Measurements from ENCODE around the gene IL23A.
"Not testable (repeated sequence)": the region's sequence is repeated elsewhere in the genome, so short reads cannot be mapped to it uniquely, and the experiment has no call there.

The IL23A gene

GRCh38 chr12:56330936-56331490, 7.7 kb upstream of the IL23A start:
- DNase-seq (ENCODE audit: low read depth, low spot score) = no peak
- Histone ChIP-seq H3K9ac (ENCODE audit: insufficient read length, low read depth) (no peak overlapping the region), H3K27me3 (ENCODE audit: insufficient read depth, insufficient read length) (no peaks in the 10 kb centered on the region), H3K4me3 (ENCODE audit: insufficient read length, low read depth) (no peak overlapping the region), H3K9me3 (ENCODE audit: insufficient read depth, low read length) (no peaks in the 10 kb centered on the region), H3K4me1 (ENCODE audit: insufficient read depth, insufficient read length) (no peaks in the 10 kb centered on the region), H3K36me3 (ENCODE audit: insufficient read depth, insufficient read length, low read length) (peaks cover 26% of the 10 kb centered on the region)
- no peak for TF ChIP-seq YY1 (IDR thresholded peaks at IDR 0.05; ENCODE audit: insufficient read depth, insufficient read length)
- no peak for TF ChIP-seq SUZ12 (IDR thresholded peaks at IDR 0.05; ENCODE audit: extremely low read depth, insufficient read depth, insufficient read length)
- TF ChIP-seq ZNF274 (IDR thresholded peaks at IDR 0.05; ENCODE audit: low read depth, low read length) = no peak

- Histone ChIP-seq H3K27me3 (ENCODE audit: insufficient read depth, insufficient read length) (no peaks in the 10 kb centered on the region), H3K9me3 (ENCODE audit: insufficient read depth, low read length) (no peaks in the 10 kb centered on the region), H3K4me1 (ENCODE audit: insufficient read depth, insufficient read length) (peaks cover 3% of the 10 kb centered on the region), H3K4me3 (ENCODE audit: insufficient read length, low read depth) (peak overlapping the region; percentile 73), H3K36me3 (ENCODE audit: insufficient read depth, insufficient read length, low read length) (peaks cover 9% of the 10 kb centered on the region), H3K9ac (ENCODE audit: insufficient read length, low read depth) (peak overlapping the region; percentile 69)
- DNase-seq (ENCODE audit: low read depth, low spot score) = no peak
- TF ChIP-seq SUZ12 (IDR thresholded peaks at IDR 0.05; ENCODE audit: extremely low read depth, insufficient read depth, insufficient read length) = no peak
- no peak for TF ChIP-seq YY1 (IDR thresholded peaks at IDR 0.05; ENCODE audit: insufficient read depth, insufficient read length)
These were observed 6.0 kb upstream of the IL23A start for GRCh38 chr12:56332512-56333196.

- peak overlapping the region; percentile 73 for H3K4me3 ChIP-seq (ENCODE audit: insufficient read length, low read depth)
- peaks cover 4% of the 10 kb centered on the region for H3K36me3 ChIP-seq (ENCODE audit: insufficient read depth, insufficient read length, low read length)
- TF ChIP-seq YY1 (IDR thresholded peaks at IDR 0.05; ENCODE audit: insufficient read depth, insufficient read length) (no peak), SUZ12 (IDR thresholded peaks at IDR 0.05; ENCODE audit: extremely low read depth, insufficient read depth, insufficient read length) (no peak), ZNF274 (IDR thresholded peaks at IDR 0.05; ENCODE audit: low read depth, low read length) (no peak)
- H3K4me1 ChIP-seq (ENCODE audit: insufficient read depth, insufficient read length) = peaks cover 7% of the 10 kb centered on the region
- no peak for DNase-seq (ENCODE audit: low read depth, low spot score)
- H3K9me3 ChIP-seq (ENCODE audit: insufficient read depth, low read length) = no peaks in the 10 kb centered on the region
- H3K27me3 ChIP-seq (ENCODE audit: insufficient read depth, insufficient read length) = no peaks in the 10 kb centered on the region
- H3K9ac ChIP-seq (ENCODE audit: insufficient read length, low read depth) = peak overlapping the region; percentile 69
These were observed 5.4 kb upstream of the IL23A start for GRCh38 chr12:56333197-56333678.

GRCh38 chr12:56333679-56334489, 4.8 kb upstream of the IL23A start, which contains the start of gene PAN2:
Gene PAN2, minus strand, starts transcription at chr12:56334000. Its CDS starts 906 bp downstream, at chr12:56333094.
- DNase-seq (ENCODE audit: low read depth, low spot score) = peak; percentile 96
- peak within 1 kb of the TSS; percentile 85 for H3K9ac ChIP-seq (ENCODE audit: insufficient read length, low read depth)
- H3K4me3 ChIP-seq (ENCODE audit: insufficient read length, low read depth) = peak within 1 kb of the TSS; percentile 73
- no peaks in the 10 kb centered on the region for H3K36me3 ChIP-seq (ENCODE audit: insufficient read depth, insufficient read length, low read length)
- peaks cover 10% of the 10 kb centered on the region for H3K4me1 ChIP-seq (ENCODE audit: insufficient read depth, insufficient read length)
- TF ChIP-seq ZNF274 (IDR thresholded peaks at IDR 0.05; ENCODE audit: low read depth, low read length) = no peak
- no peak for TF ChIP-seq YY1 (IDR thresholded peaks at IDR 0.05; ENCODE audit: insufficient read depth, insufficient read length)
- TF ChIP-seq SUZ12 (IDR thresholded peaks at IDR 0.05; ENCODE audit: extremely low read depth, insufficient read depth, insufficient read length) = no peak
- no peaks in the 10 kb centered on the region for H3K27me3 ChIP-seq (ENCODE audit: insufficient read depth, insufficient read length)
- H3K9me3 ChIP-seq (ENCODE audit: insufficient read depth, low read length) = no peaks in the 10 kb centered on the region

- H3K4me3 ChIP-seq (ENCODE audit: insufficient read length, low read depth) = peak overlapping the region; percentile 73
- peak overlapping the region; percentile 85 for H3K9ac ChIP-seq (ENCODE audit: insufficient read length, low read depth)
- DNase-seq (ENCODE audit: low read depth, low spot score) = no peak
- TF ChIP-seq YY1 (IDR thresholded peaks at IDR 0.05; ENCODE audit: insufficient read depth, insufficient read length) (no peak), SUZ12 (IDR thresholded peaks at IDR 0.05; ENCODE audit: extremely low read depth, insufficient read depth, insufficient read length) (no peak), ZNF274 (IDR thresholded peaks at IDR 0.05; ENCODE audit: low read depth, low read length) (no peak)
- peaks cover 16% of the 10 kb centered on the region for H3K4me1 ChIP-seq (ENCODE audit: insufficient read depth, insufficient read length)
- no peaks in the 10 kb centered on the region for H3K36me3 ChIP-seq (ENCODE audit: insufficient read depth, insufficient read length, low read length)
- H3K9me3 ChIP-seq (ENCODE audit: insufficient read depth, low read length) = no peaks in the 10 kb centered on the region
- H3K27me3 ChIP-seq (ENCODE audit: insufficient read depth, insufficient read length) = no peaks in the 10 kb centered on the region
These were observed 4.2 kb upstream of the IL23A start for GRCh38 chr12:56334490-56334793.

GRCh38 chr12:56335527-56335926, 3.2 kb upstream of the IL23A start:
- not testable (repeated sequence) for H3K36me3 ChIP-seq (ENCODE audit: insufficient read depth, insufficient read length, low read length); DNase-seq (ENCODE audit: low read depth, low spot score); H3K9me3 ChIP-seq (ENCODE audit: insufficient read depth, low read length); H3K4me3 ChIP-seq (ENCODE audit: insufficient read length, low read depth); H3K9ac ChIP-seq (ENCODE audit: insufficient read length, low read depth); H3K27me3 ChIP-seq (ENCODE audit: insufficient read depth, insufficient read length)
- peaks cover 16% of the 10 kb centered on the region for H3K4me1 ChIP-seq (ENCODE audit: insufficient read depth, insufficient read length)
